Neutrophil (primary cell): Measurements from ENCODE around the gene FBXL17.

Experiments
- H3K27ac ChIP-seq: fragments of 200-600 bp; sonication (generic); 2 replicates; pipeline ENCODE4 v1.5.1; 2016; ENCODE audit warnings: mild to moderate bottlenecking, moderate library complexity
- H3K27me3 ChIP-seq: fragments of 200-600 bp; sonication (generic); 2 replicates; pipeline ENCODE4 v1.6.0; 2016; ENCODE audit warnings: mild to moderate bottlenecking
- H3K36me3 ChIP-seq: fragments of 200-600 bp; sonication (generic); 2 replicates; pipeline ENCODE4 v1.5.1; 2017
- H3K4me1 ChIP-seq, 2 experiments: fragments of 200-600 bp in 1 of 2; sonication (generic) in 1 of 2; 1 replicate in 1 of 2; 2 replicates in 1 of 2; pipeline versions ENCODE4 v1.5.1 to v1.6.1; 2013 to 2016; ENCODE audit warnings: low read depth in 1 of 2, low read length in 1 of 2, mild to moderate bottlenecking in 1 of 2, moderate library complexity in 1 of 2; ENCODE audit not compliant: control insufficient read depth in 1 of 2, insufficient read depth in 1 of 2
- H3K4me3 ChIP-seq, 2 experiments: fragments of 200-600 bp in 1 of 2; sonication (generic) in 1 of 2; 1 replicate in 1 of 2; 2 replicates in 1 of 2; pipeline ENCODE4 v1.5.1; 2013 to 2016; ENCODE audit warnings: low read depth in 1 of 2, low read length in 1 of 2, mild to moderate bottlenecking in 1 of 2, moderate library complexity in 1 of 2
- H3K9me3 ChIP-seq: fragments of 200-600 bp; sonication (generic); 2 replicates; pipeline ENCODE4 v1.5.1; 2016
- TF ChIP-seq, protein P1 (sequence below): fragments of 200-600 bp; sonication (generic); IDR thresholded peaks from 2 replicates; pipeline ENCODE4 v1.5.1; 2016; ENCODE audit warnings: antibody characterized with exemption

FBXL17 gene

DNA sequence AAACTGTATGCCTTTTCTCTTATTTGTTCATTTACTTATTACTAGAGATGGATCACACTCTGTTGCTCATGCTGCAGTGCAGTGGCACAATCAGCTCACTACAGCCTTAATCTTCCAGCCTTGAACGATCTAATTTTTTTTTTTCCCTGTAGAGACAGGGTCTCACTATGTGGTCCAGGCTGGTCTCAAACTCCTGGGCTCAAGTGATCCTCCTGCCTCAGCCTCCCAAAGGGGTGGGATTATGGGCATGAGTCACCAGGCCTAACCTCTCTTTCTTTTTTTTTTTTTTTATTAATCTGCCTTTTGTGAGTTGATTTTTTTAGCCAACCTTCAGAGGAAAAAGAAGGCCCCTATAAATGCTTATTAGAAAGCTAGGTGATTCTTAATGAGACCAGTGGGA is 303.0 kb downstream of the FBXL17 start:
- Histone ChIP-seq H3K4me1 (peaks cover 12 to 13% of the 10 kb centered on the region in 2 experiments), H3K4me3 (no peak overlapping the region), H3K9me3 (no peaks in the 10 kb centered on the region), H3K27ac (no peak overlapping the region), H3K36me3 (no peaks in the 10 kb centered on the region), H3K27me3 (no peaks in the 10 kb centered on the region)
- TF ChIP-seq, protein P1, sequence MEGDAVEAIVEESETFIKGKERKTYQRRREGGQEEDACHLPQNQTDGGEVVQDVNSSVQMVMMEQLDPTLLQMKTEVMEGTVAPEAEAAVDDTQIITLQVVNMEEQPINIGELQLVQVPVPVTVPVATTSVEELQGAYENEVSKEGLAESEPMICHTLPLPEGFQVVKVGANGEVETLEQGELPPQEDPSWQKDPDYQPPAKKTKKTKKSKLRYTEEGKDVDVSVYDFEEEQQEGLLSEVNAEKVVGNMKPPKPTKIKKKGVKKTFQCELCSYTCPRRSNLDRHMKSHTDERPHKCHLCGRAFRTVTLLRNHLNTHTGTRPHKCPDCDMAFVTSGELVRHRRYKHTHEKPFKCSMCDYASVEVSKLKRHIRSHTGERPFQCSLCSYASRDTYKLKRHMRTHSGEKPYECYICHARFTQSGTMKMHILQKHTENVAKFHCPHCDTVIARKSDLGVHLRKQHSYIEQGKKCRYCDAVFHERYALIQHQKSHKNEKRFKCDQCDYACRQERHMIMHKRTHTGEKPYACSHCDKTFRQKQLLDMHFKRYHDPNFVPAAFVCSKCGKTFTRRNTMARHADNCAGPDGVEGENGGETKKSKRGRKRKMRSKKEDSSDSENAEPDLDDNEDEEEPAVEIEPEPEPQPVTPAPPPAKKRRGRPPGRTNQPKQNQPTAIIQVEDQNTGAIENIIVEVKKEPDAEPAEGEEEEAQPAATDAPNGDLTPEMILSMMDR: no peak

DNA sequence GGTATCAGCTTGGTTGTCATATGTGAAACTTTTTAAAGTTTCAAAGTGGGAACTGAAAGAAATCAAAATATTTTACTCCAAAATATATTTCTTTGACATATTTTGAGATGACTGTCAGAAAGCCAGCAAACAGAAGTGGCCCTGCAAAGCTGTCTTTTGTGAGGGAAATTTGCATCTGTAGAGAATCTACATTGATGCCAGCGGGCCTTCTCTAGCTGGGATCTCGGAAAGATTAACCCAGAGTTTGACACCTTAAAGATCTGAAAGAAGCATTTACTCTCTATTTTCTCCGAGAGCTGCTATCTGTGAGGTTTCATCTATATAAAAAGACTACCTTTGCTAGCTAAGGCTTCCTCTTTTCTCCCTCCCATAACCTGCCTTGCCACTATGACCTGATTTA is 303.6 kb downstream of the FBXL17 start:
- peaks cover 12 to 13% of the 10 kb centered on the region in 2 experiments for H3K4me1 ChIP-seq
- TF ChIP-seq, protein P1: no peak
- no peak overlapping the region for H3K4me3 ChIP-seq
- no peaks in the 10 kb centered on the region for H3K9me3 ChIP-seq
- H3K36me3 ChIP-seq: no peaks in the 10 kb centered on the region
- no peak overlapping the region for H3K27ac ChIP-seq
- H3K27me3 ChIP-seq: no peaks in the 10 kb centered on the region

DNA sequence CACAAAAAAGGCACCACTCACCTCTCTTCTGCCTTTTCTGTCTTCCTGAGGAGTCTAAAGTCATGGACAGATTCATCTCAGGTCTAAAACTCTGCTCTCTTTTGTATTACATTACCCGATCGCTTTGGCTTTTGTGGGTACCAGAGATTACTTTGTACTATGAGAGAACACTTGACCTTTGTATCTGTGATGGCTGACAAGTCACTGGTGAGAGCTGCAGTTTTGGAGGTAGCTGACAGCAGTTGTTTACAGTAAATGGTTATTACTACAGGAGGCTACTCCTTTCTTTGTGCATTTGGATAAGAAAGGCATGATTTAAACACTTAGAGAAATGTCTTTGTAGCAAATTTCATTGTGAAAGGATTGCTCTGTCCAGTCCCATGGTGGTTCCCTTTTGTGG is 307.3 kb downstream of the FBXL17 start:
- H3K4me3 ChIP-seq: no peak overlapping the region
- no peaks in the 10 kb centered on the region for H3K9me3 ChIP-seq
- no peaks in the 10 kb centered on the region for H3K36me3 ChIP-seq
- H3K27me3 ChIP-seq: no peaks in the 10 kb centered on the region
- H3K4me1 ChIP-seq: peaks cover 22% of the 10 kb centered on the region in 2 experiments
- H3K27ac ChIP-seq: no peak overlapping the region
- TF ChIP-seq, protein P1: no peak

DNA sequence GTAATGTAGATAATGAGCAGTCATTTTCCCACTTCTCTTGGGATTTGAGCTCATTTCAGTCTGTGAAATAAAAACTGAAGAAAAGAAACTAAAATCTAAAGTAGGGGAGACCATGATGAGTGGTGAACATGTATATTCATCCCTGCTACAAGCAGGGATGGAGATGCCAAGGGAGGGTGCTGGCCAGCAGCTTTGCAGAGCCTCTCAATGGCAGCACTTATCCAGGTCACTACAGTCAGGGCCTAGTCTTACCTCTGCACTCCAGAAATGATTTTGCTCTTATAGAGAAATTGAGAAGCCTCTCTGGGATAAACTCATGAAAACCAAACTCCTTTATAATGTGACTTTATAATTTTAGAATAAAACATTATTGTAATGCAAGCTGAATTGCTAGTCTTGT is 317.6 kb downstream of the FBXL17 start:
- Histone ChIP-seq H3K27me3 (no peaks in the 10 kb centered on the region), H3K9me3 (no peaks in the 10 kb centered on the region), H3K36me3 (no peaks in the 10 kb centered on the region), H3K4me3 (no peak overlapping the region), H3K4me1 (peaks cover 0 to 14% of the 10 kb centered on the region in 2 experiments), H3K27ac (no peak overlapping the region)
- TF ChIP-seq, protein P1: no peak

DNA sequence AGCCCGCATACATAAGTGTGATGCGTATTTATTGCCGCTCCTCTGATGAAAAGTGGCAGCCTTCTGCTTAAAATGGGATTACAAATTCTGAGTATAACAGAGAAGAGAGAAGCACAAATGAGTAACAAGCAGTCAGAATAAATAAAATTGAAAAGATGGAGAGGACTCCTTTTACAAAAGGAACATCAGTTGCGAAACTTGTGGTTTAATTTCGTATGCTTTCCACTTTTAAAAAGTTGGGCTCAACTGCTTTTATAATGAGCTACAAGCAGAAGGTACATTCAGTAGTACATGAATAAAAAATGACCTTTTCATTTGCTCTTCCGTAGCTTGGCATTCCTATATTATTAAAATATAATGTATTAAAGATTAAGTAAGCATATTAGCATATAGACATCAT is 320.0 kb downstream of the FBXL17 start:
- Histone ChIP-seq H3K4me1 (peaks cover 0 to 14% of the 10 kb centered on the region in 2 experiments), H3K36me3 (no peaks in the 10 kb centered on the region), H3K4me3 (no peak overlapping the region), H3K27me3 (no peaks in the 10 kb centered on the region), H3K9me3 (no peaks in the 10 kb centered on the region), H3K27ac (no peak overlapping the region)
- TF ChIP-seq, protein P1: no peak

DNA sequence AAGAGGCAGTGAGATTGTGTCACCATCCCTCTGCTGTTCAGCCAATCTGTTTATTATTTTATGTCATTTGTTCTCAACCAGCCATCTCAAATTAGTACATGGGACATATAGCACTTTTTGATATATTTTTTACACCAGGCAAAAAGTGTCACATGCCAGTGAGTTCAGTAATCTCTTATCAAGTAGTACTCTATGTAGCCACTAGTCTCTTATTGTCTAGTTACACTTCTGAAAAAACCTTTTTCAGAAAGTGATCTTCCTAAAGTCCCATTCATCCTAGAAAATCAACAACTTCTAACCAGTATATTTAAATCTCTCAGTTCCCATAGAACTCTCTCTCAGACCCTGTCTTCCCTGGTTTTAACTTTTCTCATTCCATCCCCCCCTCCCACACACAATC is 321.6 kb downstream of the FBXL17 start:
- Histone ChIP-seq H3K9me3 (no peaks in the 10 kb centered on the region), H3K36me3 (no peaks in the 10 kb centered on the region), H3K27me3 (no peaks in the 10 kb centered on the region), H3K4me1 (peaks cover 0 to 14% of the 10 kb centered on the region in 2 experiments), H3K4me3 (no peak overlapping the region), H3K27ac (no peak overlapping the region)
- TF ChIP-seq, protein P1: no peak
